ENCODE results near the gene PLEKHG7.
"Not testable (repeated sequence)": the region's sequence is repeated elsewhere in the genome, so short reads cannot be mapped to it uniquely, and the experiment has no call there.

The PLEKHG7 gene

GRCh38 chr12:92794356-92794755, 91.6 kb downstream of the PLEKHG7 start:
- H3K36me3 Mint-ChIP-seq (ENCODE audit: insufficient read depth); H3K4me3 Mint-ChIP-seq; DNase-seq (ENCODE audit: low spot score in 2 of 2); ATAC-seq (replicated peaks; ENCODE audit: extremely low read depth, poor library complexity, severe bottlenecking); H3K27ac Mint-ChIP-seq (ENCODE audit: low read depth); H3K27me3 Mint-ChIP-seq: not testable (repeated sequence)
- Mint-ChIP-seq H3K4me1 (peaks cover 12% of the 10 kb centered on the region), H3K9me3 (peaks cover 11% of the 10 kb centered on the region)

- no peak for ATAC-seq (replicated peaks; ENCODE audit: extremely low read depth, poor library complexity, severe bottlenecking)
- H3K4me1 Mint-ChIP-seq, result peaks cover 12% of the 10 kb centered on the region
- no peak for DNase-seq (ENCODE audit: low spot score in 2 of 2)
- H3K9me3 Mint-ChIP-seq, result peaks cover 11% of the 10 kb centered on the region
- no peak overlapping the region for H3K4me3 Mint-ChIP-seq
- H3K36me3 Mint-ChIP-seq (ENCODE audit: insufficient read depth), result peaks cover 6% of the 10 kb centered on the region
- no peaks in the 10 kb centered on the region for H3K27me3 Mint-ChIP-seq
- no peak overlapping the region for H3K27ac Mint-ChIP-seq (ENCODE audit: low read depth)
Observed at GRCh38 chr12:92794814-92795213, 92.0 kb downstream of the PLEKHG7 start.

- ATAC-seq (replicated peaks; ENCODE audit: extremely low read depth, poor library complexity, severe bottlenecking) (no peak), DNase-seq (ENCODE audit: low spot score in 2 of 2) (no peak)
- Mint-ChIP-seq H3K4me3 (no peak overlapping the region), H3K36me3 (ENCODE audit: insufficient read depth) (peaks cover 14% of the 10 kb centered on the region), H3K4me1 (peaks cover 12% of the 10 kb centered on the region), H3K27ac (ENCODE audit: low read depth) (no peak overlapping the region), H3K27me3 (no peaks in the 10 kb centered on the region), H3K9me3 (peaks cover 11% of the 10 kb centered on the region)
Observed at GRCh38 chr12:92796650-92797049, 93.9 kb downstream of the PLEKHG7 start.

GRCh38 chr12:92802906-92803305, 100.1 kb downstream of the PLEKHG7 start:
- H3K4me1 Mint-ChIP-seq, result no peaks in the 10 kb centered on the region
- DNase-seq (ENCODE audit: low spot score in 2 of 2), result no peak
- no peaks in the 10 kb centered on the region for H3K27me3 Mint-ChIP-seq
- peaks cover 26% of the 10 kb centered on the region for H3K36me3 Mint-ChIP-seq (ENCODE audit: insufficient read depth)
- no peak for ATAC-seq (replicated peaks; ENCODE audit: extremely low read depth, poor library complexity, severe bottlenecking)
- H3K4me3 Mint-ChIP-seq, result no peak overlapping the region
- H3K27ac Mint-ChIP-seq (ENCODE audit: low read depth), result no peak overlapping the region
- H3K9me3 Mint-ChIP-seq, result no peaks in the 10 kb centered on the region

- Mint-ChIP-seq H3K4me3 (no peak overlapping the region), H3K36me3 (ENCODE audit: insufficient read depth) (peaks cover 29% of the 10 kb centered on the region), H3K27me3 (no peaks in the 10 kb centered on the region), H3K9me3 (no peaks in the 10 kb centered on the region), H3K4me1 (no peaks in the 10 kb centered on the region), H3K27ac (ENCODE audit: low read depth) (no peak overlapping the region)
- ATAC-seq (replicated peaks; ENCODE audit: extremely low read depth, poor library complexity, severe bottlenecking), result no peak
- DNase-seq (ENCODE audit: low spot score in 2 of 2), result no peak
Observed at GRCh38 chr12:92803903-92804302, 101.1 kb downstream of the PLEKHG7 start.

GRCh38 chr12:92810370-92810769, 107.6 kb downstream of the PLEKHG7 start:
- Mint-ChIP-seq H3K4me3 (no peak overlapping the region), H3K4me1 (no peaks in the 10 kb centered on the region), H3K27me3 (no peaks in the 10 kb centered on the region), H3K9me3 (no peaks in the 10 kb centered on the region), H3K27ac (ENCODE audit: low read depth) (no peak overlapping the region), H3K36me3 (ENCODE audit: insufficient read depth) (peaks cover 18% of the 10 kb centered on the region)
- ATAC-seq (replicated peaks; ENCODE audit: extremely low read depth, poor library complexity, severe bottlenecking), result no peak
- DNase-seq (ENCODE audit: low spot score in 2 of 2), result no peak

- Mint-ChIP-seq H3K36me3 (ENCODE audit: insufficient read depth) (peaks cover 14% of the 10 kb centered on the region), H3K4me3 (no peak overlapping the region), H3K4me1 (no peaks in the 10 kb centered on the region), H3K27me3 (no peaks in the 10 kb centered on the region), H3K27ac (ENCODE audit: low read depth) (no peak overlapping the region), H3K9me3 (no peaks in the 10 kb centered on the region)
- ATAC-seq (replicated peaks; ENCODE audit: extremely low read depth, poor library complexity, severe bottlenecking), result no peak
- no peak for DNase-seq (ENCODE audit: low spot score in 2 of 2)
Observed at GRCh38 chr12:92814584-92814983, 111.8 kb downstream of the PLEKHG7 start.

GRCh38 chr12:92821142-92821541, 118.4 kb downstream of the PLEKHG7 start:
- H3K4me1 Mint-ChIP-seq, result no peaks in the 10 kb centered on the region
- DNase-seq (ENCODE audit: low spot score in 2 of 2) (no peak), ATAC-seq (replicated peaks; ENCODE audit: extremely low read depth, poor library complexity, severe bottlenecking) (no peak)
- no peak overlapping the region for H3K27ac Mint-ChIP-seq (ENCODE audit: low read depth)
- no peaks in the 10 kb centered on the region for H3K27me3 Mint-ChIP-seq
- no peak overlapping the region for H3K4me3 Mint-ChIP-seq
- no peaks in the 10 kb centered on the region for H3K9me3 Mint-ChIP-seq
- H3K36me3 Mint-ChIP-seq (ENCODE audit: insufficient read depth), result peaks cover 7% of the 10 kb centered on the region
